ENCODE data around the gene BCL2L2. TPM values are rescaled to one million over a fixed set of nuclear protein-coding genes. Genes with fewer than 3 reads are reported as not detected.

The BCL2L2 gene
- total RNA-seq, 1 experiment from 2014 or later: 41.2 TPM

DNA sequence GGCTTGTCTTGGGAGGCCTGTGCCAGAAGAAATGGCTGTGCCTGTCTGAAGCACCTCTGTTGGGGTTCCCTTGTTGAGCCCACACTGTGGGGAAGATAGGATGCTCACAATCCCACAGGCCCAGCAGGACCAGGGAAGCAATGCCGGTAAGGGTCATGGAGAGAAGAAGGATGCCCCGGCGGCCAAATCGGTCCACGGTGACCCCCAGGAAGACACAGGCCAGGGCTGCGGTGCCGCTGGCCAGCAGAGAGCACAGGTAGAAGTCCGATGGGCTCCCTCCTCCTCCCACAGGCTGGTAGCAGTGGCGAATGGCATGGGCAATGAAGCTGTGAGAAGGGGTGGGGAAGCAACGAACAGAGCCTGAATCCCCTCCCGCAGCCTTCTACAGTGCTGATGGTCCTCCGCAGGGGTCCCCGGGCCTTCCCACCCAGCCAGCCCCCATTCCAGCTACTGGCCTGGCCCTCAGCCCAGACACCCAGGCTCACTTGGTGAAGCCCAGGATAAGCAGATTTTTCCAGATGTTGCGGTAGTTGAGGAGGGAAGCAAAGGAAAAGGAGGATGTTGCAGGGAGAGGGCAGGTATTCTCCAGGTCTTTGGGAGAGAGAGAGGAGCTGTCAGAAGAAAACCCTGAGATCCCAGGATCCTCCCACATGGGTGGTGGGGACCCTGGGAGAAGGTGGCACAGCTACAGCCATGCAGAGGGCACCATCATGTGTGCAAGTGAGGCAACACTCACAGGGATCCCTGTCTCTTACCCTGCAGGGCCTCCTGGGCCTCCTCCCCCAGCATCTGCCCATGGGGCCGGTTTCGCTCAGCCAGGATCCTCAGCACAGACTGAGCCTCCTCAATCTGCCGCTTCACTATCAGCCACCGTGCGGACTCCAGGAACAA, 41.0 kb downstream of the BCL2L2 start:
- H3K4me1 Mint-ChIP-seq (ENCODE audit: insufficient read depth, unreplicated experiment): no peaks in the 10 kb centered on the region
- BruUV-seq (replicated peaks): no TSS peak
- H3K27ac Mint-ChIP-seq (ENCODE audit: low read depth, unreplicated experiment): no peak overlapping the region
- peaks cover 31% of the 10 kb centered on the region for H3K27me3 Mint-ChIP-seq (ENCODE audit: insufficient read depth, unreplicated experiment)
- CTCF ChIA-PET: no interaction called here
- no peak for TF ChIP-seq CTCF (IDR thresholded peaks at IDR 0.05; ENCODE audit: unreplicated experiment)
- H3K9me3 Mint-ChIP-seq (ENCODE audit: unreplicated experiment): peaks cover 7% of the 10 kb centered on the region
- H3K36me3 Mint-ChIP-seq (ENCODE audit: insufficient read depth, unreplicated experiment): no peaks in the 10 kb centered on the region
- no peak overlapping the region for H3K4me3 Mint-ChIP-seq (ENCODE audit: unreplicated experiment)
- POLR2A ChIA-PET: no interaction called here
- no peak for DNase-seq (ENCODE audit: unreplicated experiment)
- intact Hi-C loops (cut with micrococcal nuclease): no loop called here

- intact Hi-C loops (cut with micrococcal nuclease): no loop called here
- no peak for DNase-seq (ENCODE audit: unreplicated experiment)
- no TSS peak for BruUV-seq (replicated peaks)
- CTCF ChIA-PET: interaction anchor here (0.7 kb wide), 1 partner anchor 21 kb away, joined by 4 read pairs; no protein-coding TSS in a partner anchor
- peaks cover 37% of the 10 kb centered on the region for H3K27me3 Mint-ChIP-seq (ENCODE audit: insufficient read depth, unreplicated experiment)
- no peaks in the 10 kb centered on the region for H3K36me3 Mint-ChIP-seq (ENCODE audit: insufficient read depth, unreplicated experiment)
- no peak overlapping the region for H3K27ac Mint-ChIP-seq (ENCODE audit: low read depth, unreplicated experiment)
- no peak for TF ChIP-seq CTCF (IDR thresholded peaks at IDR 0.05; ENCODE audit: unreplicated experiment)
- peaks cover 7% of the 10 kb centered on the region for H3K9me3 Mint-ChIP-seq (ENCODE audit: unreplicated experiment)
- no peak overlapping the region for H3K4me3 Mint-ChIP-seq (ENCODE audit: unreplicated experiment)
- no peaks in the 10 kb centered on the region for H3K4me1 Mint-ChIP-seq (ENCODE audit: insufficient read depth, unreplicated experiment)
- POLR2A ChIA-PET: no interaction called here
These were observed 41.6 kb downstream of the BCL2L2 start for GRCh38 chr14:23348297-23348655.

- CTCF ChIA-PET: interaction anchor here (0.6 to 1.1 kb wide), 4 partner anchors 14 to 31 kb away, joined by 3 to 4 read pairs (median 3); no protein-coding TSS in a partner anchor
- intact Hi-C loops (cut with micrococcal nuclease): no loop called here
These were observed 42.7 kb downstream of the BCL2L2 start for GRCh38 chr14:23349156-23349845.

More at GRCh38 chr14:23349156-23349845, 42.7 kb downstream of the BCL2L2 start:
- Mint-ChIP-seq H3K9me3 (ENCODE audit: unreplicated experiment) (peaks cover 7% of the 10 kb centered on the region), H3K27me3 (ENCODE audit: insufficient read depth, unreplicated experiment) (peaks cover 47% of the 10 kb centered on the region), H3K4me1 (ENCODE audit: insufficient read depth, unreplicated experiment) (no peaks in the 10 kb centered on the region), H3K36me3 (ENCODE audit: insufficient read depth, unreplicated experiment) (no peaks in the 10 kb centered on the region), H3K4me3 (ENCODE audit: unreplicated experiment) (no peak overlapping the region), H3K27ac (ENCODE audit: low read depth, unreplicated experiment) (no peak overlapping the region)
- TF ChIP-seq CTCF (IDR thresholded peaks at IDR 0.05; ENCODE audit: unreplicated experiment): no peak
- POLR2A ChIA-PET: no interaction called here
- BruUV-seq (replicated peaks): no TSS peak
- no peak for DNase-seq (ENCODE audit: unreplicated experiment)

All from MCF 10A (cell line).